ENCODE measurements around the gene U2AF1L4. TPM values are rescaled to one million over a fixed set of nuclear protein-coding genes. Genes with fewer than 3 reads are reported as not detected.

Gene U2AF1L4
- total RNA-seq, 1 donor from 2014 or later = not detected

- Histone ChIP-seq H3K27me3 (no peaks in the 10 kb centered on the region), H3K4me1 (peaks cover 7 to 19% of the 10 kb centered on the region in 2 donors), H3K9me3 (no peaks in the 10 kb centered on the region), H3K27ac (peak within 1 kb of the TSS; percentile 85 to 87), H3K36me3 (peaks cover 28 to 33% of the 10 kb centered on the region in 2 donors), H3K4me3 (peak within 1 kb of the TSS; percentile 79 to 95)
- no peak for TF ChIP-seq CTCF (IDR thresholded peaks at IDR 0.05)
- no peak for DNase-seq (ENCODE audit: low spot score in 2 of 2)
- intact Hi-C loops (cut with DNase I) = loop anchor here (1.0 to 2.0 kb wide), 11 partner anchors 16 to 213 kb away; partner anchors contain the start of genes ARHGAP33, HAUS5, HSPB6 and PSENEN
These were observed 27.4 kb downstream of the U2AF1L4 start, which contains the start of gene KMT2B for GRCh38 chr19:35717665-35718344. Gene KMT2B, plus strand, starts transcription at chr19:35718003. Its CDS starts 16 bp downstream, at chr19:35718019.

GRCh38 chr19:35716801-35717664, 28.2 kb downstream of the U2AF1L4 start:
- intact Hi-C loops (cut with DNase I) = loop anchor here (1.0 to 2.0 kb wide), 12 partner anchors 15 to 214 kb away; partner anchors contain the start of genes ARHGAP33, HAUS5, HSPB6 and PSENEN
- Histone ChIP-seq H3K27ac (peak overlapping the region; percentile 85 to 86), H3K4me3 (peak overlapping the region; percentile 79 to 95), H3K36me3 (peaks cover 21 to 25% of the 10 kb centered on the region in 2 donors), H3K9me3 (no peaks in the 10 kb centered on the region), H3K4me1 (peaks cover 7 to 19% of the 10 kb centered on the region in 2 donors), H3K27me3 (no peaks in the 10 kb centered on the region)
- peak; percentile 92 to 95 (median 93) for TF ChIP-seq CTCF (IDR thresholded peaks at IDR 0.05)
- DNase-seq (ENCODE audit: low spot score in 2 of 2) = peak; percentile 88 to 98

- H3K27me3 ChIP-seq = no peaks in the 10 kb centered on the region
- H3K4me3 ChIP-seq = peak overlapping the region; percentile 79 to 95
- no peak for TF ChIP-seq CTCF (IDR thresholded peaks at IDR 0.05)
- DNase-seq (ENCODE audit: low spot score in 2 of 2) = peak in 1 of 2 donors; percentile 63
- peaks cover 14 to 17% of the 10 kb centered on the region in 2 donors for H3K36me3 ChIP-seq
- intact Hi-C loops (cut with DNase I) = loop anchor here (1.0 to 2.0 kb wide), 3 partner anchors 23 to 59 kb away; partner anchors contain the start of genes ARHGAP33, PSENEN and U2AF1L4
- peaks cover 7 to 19% of the 10 kb centered on the region in 2 donors for H3K4me1 ChIP-seq
- no peaks in the 10 kb centered on the region for H3K9me3 ChIP-seq
- H3K27ac ChIP-seq = peak overlapping the region; percentile 85 to 86
These were observed 29.0 kb downstream of the U2AF1L4 start for GRCh38 chr19:35715981-35716800.

- H3K9me3 ChIP-seq = no peaks in the 10 kb centered on the region
- peak overlapping the region in 1 of 2 donors; percentile 79 for H3K4me3 ChIP-seq
- TF ChIP-seq CTCF (IDR thresholded peaks at IDR 0.05) = no peak
- no peaks in the 10 kb centered on the region for H3K27me3 ChIP-seq
- peak overlapping the region; percentile 85 to 86 for H3K27ac ChIP-seq
- peaks cover 7 to 9% of the 10 kb centered on the region in 2 donors for H3K36me3 ChIP-seq
- peaks cover 7 to 19% of the 10 kb centered on the region in 2 donors for H3K4me1 ChIP-seq
- intact Hi-C loops (cut with DNase I) = no loop called here
- no peak for DNase-seq (ENCODE audit: low spot score in 2 of 2)
These were observed 29.8 kb downstream of the U2AF1L4 start for GRCh38 chr19:35715355-35715809.

All from ascending aorta (tissue), 2 donors.